ENCODE results near the gene PLXNA4.

The PLXNA4 gene

DNA sequence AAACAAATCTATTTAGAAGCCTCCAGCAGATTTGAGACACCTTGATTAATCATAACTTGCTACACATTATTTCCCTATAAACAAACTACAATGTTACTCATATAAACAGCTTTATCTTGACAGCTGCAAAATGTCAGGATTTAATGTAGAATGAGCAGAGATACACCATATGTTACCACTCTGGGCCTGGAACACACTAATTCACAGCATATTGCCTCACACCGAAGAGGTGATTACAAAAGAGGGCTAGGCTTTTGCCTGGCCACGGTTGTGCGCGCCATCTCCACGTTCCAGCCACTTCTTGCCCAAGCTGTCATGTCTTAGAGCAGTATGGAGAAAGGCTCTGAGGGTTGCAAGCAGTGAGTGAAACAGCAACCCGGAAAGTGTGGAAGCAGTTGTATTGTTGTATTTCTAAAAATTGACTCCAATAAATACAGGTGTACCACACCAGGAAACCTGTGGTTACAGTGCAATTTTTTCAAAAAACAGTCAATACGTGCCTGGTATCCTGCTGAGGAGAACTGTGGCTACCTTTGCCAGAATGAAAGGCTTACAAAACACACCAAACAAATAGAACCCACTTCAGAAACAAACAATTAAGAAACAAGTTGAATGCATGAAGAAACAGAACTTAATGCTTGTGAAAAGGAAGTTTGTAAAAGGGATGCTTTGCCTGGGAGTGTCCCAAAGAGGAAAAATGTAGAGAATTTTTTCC, 498.1 kb downstream of the PLXNA4 start:
- DNase-seq, result no peak

DNA sequence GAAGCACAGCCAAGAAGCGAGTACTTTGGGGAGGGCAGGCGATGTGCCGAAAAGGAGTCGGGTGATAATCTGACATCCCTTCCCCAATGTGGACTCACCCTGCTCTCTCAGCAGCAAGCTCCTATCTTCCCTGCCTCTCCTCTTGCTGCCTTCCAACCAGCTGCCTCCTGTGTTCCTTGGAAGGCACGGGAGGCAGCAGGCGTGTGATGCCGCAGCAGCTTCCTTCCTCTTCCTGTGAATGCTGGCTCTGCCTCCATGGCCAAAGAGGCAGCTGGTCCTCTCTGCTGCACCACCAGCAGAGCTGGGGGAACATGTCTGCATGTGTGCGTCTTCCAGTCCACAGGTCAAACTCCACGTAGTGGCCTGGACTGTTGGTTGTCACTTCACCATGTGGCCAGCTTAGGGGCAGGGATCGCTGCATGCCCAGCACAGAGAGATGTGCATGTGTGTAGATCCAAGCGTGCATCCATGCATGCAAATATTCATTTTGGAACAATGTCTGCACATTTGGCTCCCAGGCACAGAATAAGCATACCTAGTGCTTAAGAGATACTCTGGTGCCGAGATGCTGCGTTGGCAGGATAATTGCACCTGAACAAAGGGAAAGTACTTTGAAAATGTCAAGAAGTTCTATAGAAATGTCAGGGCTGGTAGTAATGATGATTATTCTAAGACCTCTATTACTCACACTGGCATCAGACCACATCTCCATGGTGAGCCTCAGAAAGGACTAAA, 499.8 kb downstream of the PLXNA4 start:
- DNase-seq, result peak in 27 of 56 donors; percentile 10 to 70 (median 27)

DNA sequence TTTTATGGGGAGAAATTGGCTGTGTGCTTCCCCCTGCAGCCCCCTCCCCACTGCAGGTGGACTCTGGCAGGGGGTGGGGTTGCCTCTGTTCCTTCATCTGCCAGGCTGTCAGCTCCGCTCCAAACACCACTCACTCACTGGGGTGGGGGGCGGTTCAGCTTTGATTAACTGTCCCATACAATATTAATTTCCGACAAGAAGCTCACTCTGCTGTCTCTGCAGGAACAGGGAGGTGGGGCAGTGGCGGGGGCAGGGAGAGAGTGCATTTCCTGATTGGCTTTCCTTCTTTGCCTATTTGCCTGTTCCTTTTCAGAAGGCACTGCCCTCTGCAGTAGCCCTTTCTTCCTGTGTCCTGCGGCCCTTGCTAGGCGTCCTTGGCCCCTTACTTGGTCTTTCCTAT, 500.8 kb downstream of the PLXNA4 start:
- peak in 23 of 56 donors; percentile 6 to 61 (median 28) for DNase-seq

DNA sequence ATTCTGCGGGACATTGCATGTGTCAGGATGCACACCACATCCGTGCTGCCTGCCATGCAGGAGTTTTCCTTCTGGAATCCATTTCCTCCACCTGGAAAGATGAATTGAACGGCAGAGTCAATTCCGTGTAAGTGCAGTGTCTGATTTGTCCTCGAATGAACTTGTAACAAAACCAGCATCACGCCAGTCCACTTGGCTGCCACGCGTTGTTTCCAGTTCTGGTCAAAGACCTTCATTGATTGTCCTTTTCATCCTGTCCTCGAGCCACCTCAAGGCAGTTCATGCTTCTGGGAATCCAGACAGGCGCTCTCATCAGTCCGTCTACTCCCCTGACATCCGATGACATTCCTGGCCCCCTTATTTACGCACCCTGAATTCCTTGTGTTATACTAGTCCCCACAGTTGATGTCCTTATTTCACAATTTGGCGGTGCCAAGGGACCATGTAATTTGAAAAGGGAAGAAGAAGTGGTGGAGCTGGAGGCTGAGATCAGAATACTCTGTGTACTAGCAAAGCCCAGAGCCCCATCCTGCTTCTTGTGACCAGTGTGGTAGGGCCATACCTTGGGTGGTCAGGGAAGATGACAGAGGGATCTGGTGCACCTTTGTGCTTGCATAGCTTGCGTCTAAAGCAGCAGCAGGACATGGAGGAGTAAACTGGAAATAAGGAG, 502.2 kb downstream of the PLXNA4 start:
- no peak for DNase-seq
